SK-N-SH (cell line): ENCODE data around the gene PNMA1. TPM values are rescaled to one million over a fixed set of nuclear protein-coding genes. Genes with fewer than 3 reads are reported as not detected.

ENCODE experiments used
- CTCF ChIA-PET: fragments of 300-600, 350-600 bp; formaldehyde crosslinking; extraction: SDS; loops from one replicate; lab custom pipeline; 2021; lab: Yijun Ruan, JAX
- POLR2A ChIA-PET: fragments of 350-600 bp; sonication (Branson Sonifier 250); formaldehyde crosslinking; extraction: SDS; loops from one replicate; lab custom pipeline; 2020; ENCODE audit warnings: antibody characterized with exemption, inconsistent platforms; lab: Yijun Ruan, JAX
- DNase-seq: peaks from one replicate; pipeline ENCODE4 v3.0.0; 2012
- H2AFZ ChIP-seq: fragments of 200-600 bp; sonication (generic); 2 replicates; pipeline ENCODE4 v1.8.1; 2016; ENCODE audit warnings: antibody characterized with exemption, mild to moderate bottlenecking, low read depth
- H3F3A ChIP-seq: fragments of 200-600 bp; sonication (generic); replicated peaks from 2 replicates; pipeline ENCODE3; 2016; ENCODE audit warnings: antibody characterized with exemption, mild to moderate bottlenecking; ENCODE audit not compliant: insufficient read depth
- H3K27ac ChIP-seq, 2 experiments: fragments of 200-500 bp in 1 of 2; fragments of 200-600 bp in 1 of 2; sonication (Bioruptor generic) in 1 of 2; sonication (generic), shearing (Covaris generic) in 1 of 2; 2 replicates each; pipeline versions ENCODE4 v1.5.1 to v1.6.1; 2014 to 2016; ENCODE audit warnings: low read depth in 2 of 2, inconsistent platforms in 1 of 2, low read length in 1 of 2, mild to moderate bottlenecking in 1 of 2, mixed read lengths in 1 of 2
- H3K27me3 ChIP-seq: fragments of 200-600 bp; sonication (generic), shearing (Covaris generic); 2 replicates; pipeline ENCODE4 v1.6.1; 2016; ENCODE audit warnings: mixed run types; ENCODE audit not compliant: insufficient read depth
- H3K36me3 ChIP-seq, 2 experiments: fragments of 200-500 bp in 1 of 2; fragments of 200-600 bp in 1 of 2; sonication (Bioruptor generic) in 1 of 2; sonication (generic) in 1 of 2; replicated peaks in 1 of 2; 2 replicates each; pipeline versions ENCODE3 to v1.5.1; 2014 to 2016; ENCODE audit warnings: low read length in 1 of 2, mild to moderate bottlenecking in 1 of 2; ENCODE audit not compliant: insufficient read depth in 2 of 2, control insufficient read depth in 1 of 2
- H3K4me1 ChIP-seq, 2 experiments: fragments of 200-500 bp in 1 of 2; fragments of 200-600 bp in 1 of 2; sonication (Bioruptor generic) in 1 of 2; sonication (generic), shearing (Covaris generic) in 1 of 2; 2 replicates each; pipeline versions ENCODE4 v1.5.1 to v1.6.1; 2014 to 2016; ENCODE audit warnings: low read depth in 1 of 2, low read length in 1 of 2, mixed run types in 1 of 2; ENCODE audit not compliant: insufficient read depth in 2 of 2, control insufficient read depth in 1 of 2
- H3K4me2 ChIP-seq: fragments of 200-600 bp; sonication (generic), shearing (Covaris generic); 2 replicates; pipeline ENCODE4 v1.6.1; 2017; ENCODE audit warnings: mixed run types
- H3K4me3 ChIP-seq, 2 experiments: fragments of 200-500 bp in 1 of 2; fragments of 200-600 bp in 1 of 2; sonication (Bioruptor generic) in 1 of 2; sonication (generic), shearing (Covaris generic) in 1 of 2; 2 replicates each; pipeline versions ENCODE4 v1.5.1 to v1.8.1; 2014 to 2016; ENCODE audit warnings: low read depth in 2 of 2, inconsistent platforms in 1 of 2, low read length in 1 of 2, mild to moderate bottlenecking in 1 of 2, mixed read lengths in 1 of 2, moderate library complexity in 1 of 2
- H3K79me2 ChIP-seq: fragments of 200-600 bp; sonication (generic); 2 replicates; pipeline ENCODE4 v1.8.1; 2017; ENCODE audit warnings: mild to moderate bottlenecking; ENCODE audit not compliant: insufficient read depth
- H3K9ac ChIP-seq: fragments of 200-600 bp; sonication (generic); 2 replicates; pipeline ENCODE4 v1.6.1; 2017; ENCODE audit warnings: mixed run types
- H3K9me2 ChIP-seq: fragments of 200-600 bp; sonication (generic); 2 replicates; pipeline ENCODE4 v1.6.1; 2017; ENCODE audit warnings: mixed run types
- H3K9me3 ChIP-seq: fragments of 200-600 bp; sonication (generic); 2 replicates; pipeline ENCODE4 v1.6.1; 2017; ENCODE audit warnings: mixed run types, mild to moderate bottlenecking, moderate library complexity
- H4K20me1 ChIP-seq: fragments of 200-600 bp; sonication (generic); 2 replicates; pipeline ENCODE4 v1.6.1; 2017; ENCODE audit warnings: mild to moderate bottlenecking, mixed run types; ENCODE audit not compliant: insufficient read depth
- CHD2 ChIP-seq: fragments of 150-350 bp; IDR thresholded peaks from 2 replicates; pipeline ENCODE4 v1.6.1; 2018; ENCODE audit warnings: low read length; ENCODE audit not compliant: partially characterized antibody
- EP300 ChIP-seq, 2 experiments: IDR thresholded peaks; 2 replicates each; pipeline versions ENCODE4 v1.4.0 to v1.6.1; 2012; ENCODE audit warnings: borderline replicate concordance in 1 of 2, low read depth in 1 of 2, low read length in 1 of 2
- FOXJ3 ChIP-seq: sonication (generic); formaldehyde crosslinking; IDR thresholded peaks from 2 replicates; pipeline ENCODE4 v1.5.1; 2020; ENCODE audit warnings: mild to moderate bottlenecking, missing genetic modification reagents
- FOXM1 ChIP-seq: IDR thresholded peaks from 2 replicates; pipeline ENCODE4 v1.4.0; 2012; ENCODE audit warnings: low read depth, mild to moderate bottlenecking
- GABPA ChIP-seq: IDR thresholded peaks from 2 replicates; pipeline ENCODE4 v1.4.0; 2012; ENCODE audit warnings: low read depth, mild to moderate bottlenecking
- GATA2 ChIP-seq: sonication (generic); formaldehyde crosslinking; IDR thresholded peaks from 2 replicates; pipeline ENCODE4 v1.5.0; 2020; ENCODE audit warnings: mild to moderate bottlenecking, missing genetic modification reagents
- MEF2A ChIP-seq: IDR thresholded peaks from 2 replicates; pipeline ENCODE4 v1.4.0; 2012; ENCODE audit warnings: low read depth, borderline replicate concordance
- MXI1 ChIP-seq: IDR thresholded peaks from 2 replicates; pipeline ENCODE4 v1.6.1; 2012; ENCODE audit warnings: mild to moderate bottlenecking, low read depth, low read length, improper control_type of control experiment
- NFIC ChIP-seq: IDR thresholded peaks from 2 replicates; pipeline ENCODE4 v1.4.0; 2012; ENCODE audit warnings: borderline replicate concordance
- SIN3A ChIP-seq: IDR thresholded peaks from 2 replicates; pipeline ENCODE4 v1.6.1; 2012; ENCODE audit warnings: low read depth, mild to moderate bottlenecking, low read length, moderate library complexity, borderline replicate concordance
- TAF1 ChIP-seq: IDR thresholded peaks from 2 replicates; pipeline ENCODE4 v1.6.1; 2012; ENCODE audit warnings: low read depth, mild to moderate bottlenecking, low read length, moderate library complexity, borderline replicate concordance
- TCF12 ChIP-seq: IDR thresholded peaks from 2 replicates; pipeline ENCODE4 v1.4.0; 2012
- WGBS: methylation state at CpG from one replicate; pipeline ENCODE4 v1.1.6; 2017; ENCODE audit warnings: low lambda C conversion rate; 5-methylcytosine and 5-hydroxymethylcytosine counted together
- polyA plus RNA-seq, 3 experiments: library from polyadenylated mRNA; depleted of rRNA; stranded (reverse); fragments of >200 nt; gene quantifications; 2 replicates each; pipeline ENCODE4 v1.2.3, GENCODE V29; 2012
- TF ChIP-seq, protein P1 (sequence below): IDR thresholded peaks from 2 replicates; pipeline ENCODE4 v1.4.0; 2012; ENCODE audit warnings: low read depth, borderline replicate concordance
- TF ChIP-seq, protein P2 (sequence below): fragments of 150-350 bp; IDR thresholded peaks from 2 replicates; pipeline ENCODE4 v1.6.1; 2016; ENCODE audit warnings: mild to moderate bottlenecking, low read depth, low read length

PNMA1 gene
- polyA plus RNA-seq, 1 of the 3 experiments (the other 2 are of a cell fraction) = 31.5 TPM

DNA sequence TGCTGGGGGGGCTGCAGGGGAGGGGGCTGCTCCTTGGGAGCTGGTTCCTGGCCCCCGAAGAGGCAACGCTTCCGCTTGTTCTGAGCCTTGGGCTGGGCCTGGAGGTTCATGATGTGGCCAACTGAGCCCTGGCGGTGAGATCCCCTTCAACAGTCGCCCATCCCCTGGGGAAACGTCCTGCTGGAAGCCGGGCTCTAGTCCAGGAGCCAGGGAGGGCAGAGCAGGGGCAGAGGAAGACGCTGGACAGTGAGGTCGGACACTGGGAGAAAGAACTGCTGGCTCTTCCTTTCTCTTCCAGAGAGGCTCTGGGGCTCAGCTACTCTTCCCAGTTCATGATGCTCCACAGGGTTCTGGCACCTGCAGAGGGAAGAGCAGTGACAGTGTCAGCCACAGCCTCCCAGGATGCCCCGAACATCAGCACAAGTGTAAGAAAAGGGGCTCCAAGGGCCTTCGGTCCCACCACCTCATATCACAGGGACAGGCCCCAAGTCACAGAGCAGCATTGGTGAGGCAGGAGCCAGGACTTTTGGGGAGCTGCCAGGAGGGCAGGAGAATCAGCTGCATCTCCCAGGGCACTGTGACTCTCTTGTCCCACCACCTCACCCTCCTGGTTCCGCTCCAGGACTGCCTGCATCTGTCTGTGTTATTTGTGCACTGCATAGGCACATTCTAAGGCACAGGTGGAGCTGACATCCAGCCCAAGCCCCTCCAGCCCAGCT lies 25.9 kb upstream of the PNMA1 start (continued):
- TF ChIP-seq GATA2 (CRISPR knock-in tag) = no peak

DNA sequence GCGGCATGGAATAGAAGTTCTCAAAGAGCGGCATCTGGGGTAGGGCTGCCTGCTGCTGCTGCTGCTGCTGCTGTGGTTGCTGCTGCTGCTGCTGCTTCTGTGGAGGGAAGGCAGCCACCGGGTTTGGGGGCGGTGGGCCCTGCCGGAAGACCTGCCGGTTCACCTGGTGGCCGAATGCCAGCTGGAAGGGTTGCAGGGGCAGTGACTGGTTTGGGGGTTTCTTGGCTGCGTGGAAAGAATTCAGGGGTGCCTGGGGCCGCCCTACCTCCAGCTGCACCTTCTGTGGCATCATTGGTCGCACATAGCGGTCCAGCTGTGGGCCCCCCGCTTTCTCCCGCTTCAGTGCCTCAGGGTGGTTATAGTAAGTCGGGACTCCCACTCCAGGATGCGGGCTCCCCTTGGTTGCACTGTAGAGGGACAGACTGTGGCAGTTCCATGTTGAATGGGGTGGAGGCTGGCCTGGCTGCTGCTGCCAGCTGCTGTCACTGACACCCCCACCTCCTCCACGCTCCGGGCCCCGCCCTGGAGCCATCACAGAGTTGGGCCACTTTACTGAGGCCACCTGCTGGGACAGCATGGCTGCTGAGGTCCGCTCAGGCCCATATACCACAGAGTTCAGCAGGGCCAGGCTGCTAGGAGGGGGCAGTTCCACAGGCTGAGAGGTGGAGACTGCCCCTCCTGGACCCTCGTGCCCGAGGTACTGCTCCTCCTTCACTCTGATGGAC lies 25.2 kb upstream of the PNMA1 start:
- H3K4me2 ChIP-seq = no peak overlapping the region
- ChIA-PET POLR2A (no interaction called here), CTCF (interaction anchor here (1.3 to 4.0 kb wide), 3 partner anchors 10 to 59 kb away, joined by 3 to 20 read pairs (median 8); no protein-coding TSS in a partner anchor)
- H3K4me3 ChIP-seq = no peak overlapping the region
- H3K27me3 ChIP-seq = no peaks in the 10 kb centered on the region
- no peak overlapping the region for H2AFZ ChIP-seq
- H3K27ac ChIP-seq = no peak overlapping the region
- peaks cover 17 to 46% of the 10 kb centered on the region in 2 experiments; a peak in 3 of 4 replicates for H3K4me1 ChIP-seq
- DNase-seq = no peak
- 95% methylated on average over 4 of the region's 21 CpGs for WGBS
- peaks cover 52% of the 10 kb centered on the region for H3K79me2 ChIP-seq
- peaks cover 8 to 11% of the 10 kb centered on the region in 2 experiments for H3K36me3 ChIP-seq
- H3K9ac ChIP-seq = no peak overlapping the region
- no peak for TF ChIP-seq EP300 (IDR thresholded peaks at IDR 0.05; ENCODE audit: borderline replicate concordance in 1 of 2, low read depth in 1 of 2, low read length in 1 of 2)
- TF ChIP-seq MEF2A = no peak
- TF ChIP-seq NFIC = no peak
- TF ChIP-seq FOXM1 = no peak
- TF ChIP-seq, protein P1, sequence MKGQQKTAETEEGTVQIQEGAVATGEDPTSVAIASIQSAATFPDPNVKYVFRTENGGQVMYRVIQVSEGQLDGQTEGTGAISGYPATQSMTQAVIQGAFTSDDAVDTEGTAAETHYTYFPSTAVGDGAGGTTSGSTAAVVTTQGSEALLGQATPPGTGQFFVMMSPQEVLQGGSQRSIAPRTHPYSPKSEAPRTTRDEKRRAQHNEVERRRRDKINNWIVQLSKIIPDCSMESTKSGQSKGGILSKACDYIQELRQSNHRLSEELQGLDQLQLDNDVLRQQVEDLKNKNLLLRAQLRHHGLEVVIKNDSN = no peak
- TF ChIP-seq SIN3A = no peak
- no peaks in the 10 kb centered on the region for H3K9me3 ChIP-seq
- no peaks in the 10 kb centered on the region for H3K9me2 ChIP-seq
- peaks cover 46% of the 10 kb centered on the region for H4K20me1 ChIP-seq
- H3F3A ChIP-seq = peaks cover 5% of the 10 kb centered on the region

DNA sequence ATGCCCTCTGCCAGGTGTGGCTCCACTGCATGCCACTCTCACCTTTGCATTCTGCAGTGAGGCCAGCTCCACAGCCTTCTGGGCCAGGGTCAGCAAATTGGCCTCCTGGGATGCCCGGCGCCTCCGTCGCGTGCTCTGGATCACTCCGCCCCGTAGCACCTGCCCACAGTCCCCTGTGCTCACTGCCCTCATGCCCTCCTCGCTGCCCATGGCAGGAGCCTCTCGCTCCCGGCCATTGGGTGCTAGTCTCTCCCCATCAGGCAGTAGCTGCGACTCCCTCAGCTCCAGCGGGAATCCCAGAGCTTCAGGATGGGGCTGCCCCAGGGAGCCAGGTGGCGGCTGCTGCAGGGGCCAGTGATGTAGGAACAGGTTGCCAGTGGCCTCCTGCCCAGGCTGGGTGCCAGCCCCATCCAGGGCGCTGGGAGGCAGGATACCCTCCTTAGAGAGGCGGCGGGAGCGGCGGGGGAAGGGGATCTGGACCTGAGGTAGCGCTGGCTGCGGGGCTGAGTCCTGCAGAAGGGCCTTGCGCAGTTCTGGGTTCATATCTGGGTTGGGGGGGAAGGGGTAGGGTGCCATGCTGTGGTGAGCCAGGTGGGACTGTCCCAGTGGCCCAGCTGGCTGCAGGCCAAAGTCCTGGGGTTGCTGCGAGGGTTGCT lies 24.5 kb upstream of the PNMA1 start:
- no peak overlapping the region for H3K4me3 ChIP-seq
- peaks cover 15 to 39% of the 10 kb centered on the region in 2 experiments; a peak in 3 of 4 replicates for H3K4me1 ChIP-seq
- H3K9ac ChIP-seq = no peak overlapping the region
- H3F3A ChIP-seq = peaks cover 5% of the 10 kb centered on the region
- no peaks in the 10 kb centered on the region for H3K9me3 ChIP-seq
- no peak overlapping the region for H3K4me2 ChIP-seq
- H3K79me2 ChIP-seq = peaks cover 45% of the 10 kb centered on the region
- TF ChIP-seq TAF1 (no peak), FOXJ3 (no peak), MXI1 (no peak), CHD2 (no peak), MEF2A (no peak), GABPA (no peak), TCF12 (no peak)
- TF ChIP-seq, protein P2, sequence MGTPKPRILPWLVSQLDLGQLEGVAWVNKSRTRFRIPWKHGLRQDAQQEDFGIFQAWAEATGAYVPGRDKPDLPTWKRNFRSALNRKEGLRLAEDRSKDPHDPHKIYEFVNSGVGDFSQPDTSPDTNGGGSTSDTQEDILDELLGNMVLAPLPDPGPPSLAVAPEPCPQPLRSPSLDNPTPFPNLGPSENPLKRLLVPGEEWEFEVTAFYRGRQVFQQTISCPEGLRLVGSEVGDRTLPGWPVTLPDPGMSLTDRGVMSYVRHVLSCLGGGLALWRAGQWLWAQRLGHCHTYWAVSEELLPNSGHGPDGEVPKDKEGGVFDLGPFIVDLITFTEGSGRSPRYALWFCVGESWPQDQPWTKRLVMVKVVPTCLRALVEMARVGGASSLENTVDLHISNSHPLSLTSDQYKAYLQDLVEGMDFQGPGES = no peak
- 93% methylated on average over 12 of the region's 22 CpGs for WGBS
- POLR2A ChIA-PET = no interaction called here
- H2AFZ ChIP-seq = no peak overlapping the region
- H3K27me3 ChIP-seq = no peaks in the 10 kb centered on the region
- H3K27ac ChIP-seq = no peak overlapping the region
- DNase-seq = no peak
- peaks cover 40% of the 10 kb centered on the region for H4K20me1 ChIP-seq
- H3K9me2 ChIP-seq = no peaks in the 10 kb centered on the region
- H3K36me3 ChIP-seq = peaks cover 8 to 11% of the 10 kb centered on the region in 2 experiments
- CTCF ChIA-PET = interaction anchor here (1.3 to 4.0 kb wide), 4 partner anchors 10 to 59 kb away, joined by 3 to 20 read pairs (median 6); no protein-coding TSS in a partner anchor
